Mesenchymal stem cell (in vitro differentiated cells and primary cell): Measurements from ENCODE around the gene PARP14.

Source experiments
- DNase-seq: peaks from one replicate; pipeline ENCODE4 v3.0.0-alpha.2; 2013
- H2AFZ ChIP-seq: one replicate; pipeline ENCODE4 v1.6.1; 2013; ENCODE audit warnings: low read depth, mild to moderate bottlenecking, control low read depth, inconsistent platforms, low read length, moderate library complexity
- H2AK5ac ChIP-seq: 2 replicates; pipeline ENCODE4 v1.6.1; 2013; ENCODE audit warnings: low read length, moderate library complexity, mild to moderate bottlenecking, inconsistent platforms; ENCODE audit not compliant: severe bottlenecking
- H2BK120ac ChIP-seq: one replicate; pipeline ENCODE4 v1.6.1; 2013; ENCODE audit warnings: low read depth, mild to moderate bottlenecking, inconsistent platforms, low read length, moderate library complexity
- H2BK12ac ChIP-seq, 2 experiments: one replicate each; pipeline ENCODE4 v1.6.1; 2013; ENCODE audit warnings: inconsistent platforms in 2 of 2, low read length in 2 of 2, mild to moderate bottlenecking in 2 of 2, moderate library complexity in 2 of 2, control low read depth in 1 of 2
- H2BK15ac ChIP-seq: one replicate; pipeline ENCODE4 v1.6.1; 2013; ENCODE audit warnings: mild to moderate bottlenecking, low read depth, inconsistent platforms; ENCODE audit not compliant: poor library complexity, severe bottlenecking
- H2BK5ac ChIP-seq: 2 replicates; pipeline ENCODE4 v1.6.1; 2013; ENCODE audit warnings: low read depth, mild to moderate bottlenecking, low read length, control low read depth, inconsistent platforms; ENCODE audit not compliant: poor library complexity, severe bottlenecking
- H3K14ac ChIP-seq, 2 experiments: one replicate each; pipeline ENCODE4 v1.6.1; 2013; ENCODE audit warnings: inconsistent platforms in 2 of 2, low read length in 2 of 2, control low read depth in 1 of 2, mild to moderate bottlenecking in 1 of 2, moderate library complexity in 1 of 2
- H3K18ac ChIP-seq, 2 experiments: one replicate each; pipeline ENCODE4 v1.6.1; 2013; ENCODE audit warnings: inconsistent platforms in 2 of 2, low read length in 2 of 2, control low read depth in 1 of 2, low read depth in 1 of 2, mild to moderate bottlenecking in 1 of 2
- H3K23ac ChIP-seq, 2 experiments: one replicate each; pipeline ENCODE4 v1.6.1; 2013; ENCODE audit warnings: inconsistent platforms in 2 of 2, low read length in 2 of 2, mild to moderate bottlenecking in 2 of 2, moderate library complexity in 2 of 2, control low read depth in 1 of 2
- H3K27ac ChIP-seq: 2 replicates; pipeline ENCODE4 v1.5.1; 2013; ENCODE audit warnings: mild to moderate bottlenecking, moderate library complexity, low read length, control low read depth, inconsistent platforms; ENCODE audit not compliant: poor library complexity, severe bottlenecking
- H3K27me3 ChIP-seq, 2 experiments: 2 replicates each; pipeline versions ENCODE4 v1.6.1 to v1.7.0; 2013; ENCODE audit warnings: low read length in 2 of 2, mild to moderate bottlenecking in 2 of 2, moderate library complexity in 2 of 2, control low read depth in 1 of 2, inconsistent platforms in 1 of 2; ENCODE audit not compliant: control insufficient read depth in 1 of 2, insufficient read depth in 1 of 2
- H3K36me3 ChIP-seq, 2 experiments: 2 replicates each; pipeline versions ENCODE4 v1.6.1 to v1.7.0; 2013; ENCODE audit warnings: low read length in 2 of 2, control low read depth in 1 of 2, inconsistent platforms in 1 of 2, low read depth in 1 of 2, mild to moderate bottlenecking in 1 of 2; ENCODE audit not compliant: insufficient read depth in 2 of 2, control insufficient read depth in 1 of 2
- H3K4ac ChIP-seq, 2 experiments: one replicate each; pipeline ENCODE4 v1.6.1; 2013; ENCODE audit warnings: inconsistent platforms in 2 of 2, low read length in 2 of 2, mild to moderate bottlenecking in 2 of 2, moderate library complexity in 2 of 2, control low read depth in 1 of 2, low read depth in 1 of 2
- H3K4me1 ChIP-seq: 2 replicates; pipeline ENCODE4 v1.6.1; 2013; ENCODE audit warnings: low read depth, low read length, control low read depth; ENCODE audit not compliant: control insufficient read depth, insufficient read depth
- H3K4me2 ChIP-seq: 2 replicates; pipeline ENCODE4 v1.6.1; 2013; ENCODE audit warnings: low read length, mild to moderate bottlenecking, inconsistent platforms; ENCODE audit not compliant: poor library complexity, severe bottlenecking
- H3K4me3 ChIP-seq, 2 experiments: 2 replicates each; pipeline versions ENCODE4 v1.5.1 to v1.7.0; 2013; ENCODE audit warnings: low read length in 2 of 2, mild to moderate bottlenecking in 2 of 2, control low read depth in 1 of 2, low read depth in 1 of 2; ENCODE audit not compliant: insufficient read depth in 1 of 2
- H3K79me1 ChIP-seq: replicated peaks from 2 replicates; pipeline ENCODE4 v1.6.1; 2013; ENCODE audit warnings: mild to moderate bottlenecking, control low read depth, low read length, inconsistent platforms; ENCODE audit not compliant: poor library complexity, severe bottlenecking
- H3K9ac ChIP-seq: 2 replicates; pipeline ENCODE4 v1.7.0; 2013; ENCODE audit warnings: mild to moderate bottlenecking, low read length, moderate library complexity
- H3K9me3 ChIP-seq: 2 replicates; pipeline ENCODE4 v1.7.0; 2013; ENCODE audit warnings: mild to moderate bottlenecking, low read length; ENCODE audit not compliant: control insufficient read depth
- H4K8ac ChIP-seq: one replicate; pipeline ENCODE4 v1.6.1; 2013; ENCODE audit warnings: inconsistent platforms, mild to moderate bottlenecking, low read length, moderate library complexity
- H4K91ac ChIP-seq: one replicate; pipeline ENCODE4 v1.6.1; 2013; ENCODE audit warnings: mild to moderate bottlenecking, low read length, inconsistent platforms
- WGBS: methylation state at CpG from one replicate; pipeline ENCODE4 v1.1.7; 2013; ENCODE audit warnings: mixed read lengths; 5-methylcytosine and 5-hydroxymethylcytosine counted together

The PARP14 gene

DNA sequence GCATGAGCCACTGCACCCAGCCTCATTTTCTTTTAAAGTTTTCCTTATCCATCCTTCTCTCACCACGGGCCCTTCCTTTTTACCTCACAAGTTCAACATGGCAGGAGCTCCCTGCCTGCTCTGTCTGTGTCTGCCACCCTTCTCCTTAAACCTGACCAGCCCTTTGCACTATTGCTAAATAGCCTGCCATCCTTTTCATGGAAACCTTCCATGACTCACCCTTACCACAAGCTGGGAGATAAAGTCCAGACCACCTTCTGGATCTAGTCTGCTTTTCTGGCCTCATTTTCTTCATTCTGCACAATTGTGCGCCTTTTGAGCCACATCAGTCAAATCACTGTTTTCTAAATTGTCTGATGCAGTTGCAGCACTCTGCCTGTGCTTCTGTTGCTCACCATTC, 8.9 kb downstream of the PARP14 start:
- no peaks in the 10 kb centered on the region for H3K27me3 ChIP-seq
- no peak overlapping the region for H3K4me2 ChIP-seq
- H3K4me3 ChIP-seq: no peak overlapping the region
- no peak overlapping the region for H3K18ac ChIP-seq
- no peak overlapping the region for H2AFZ ChIP-seq
- no peak overlapping the region for H3K23ac ChIP-seq
- peaks cover 13 to 41% of the 10 kb centered on the region in 2 experiments for H3K36me3 ChIP-seq
- DNase-seq: peak; percentile 84
- H3K9ac ChIP-seq: no peak overlapping the region
- H3K14ac ChIP-seq: no peak overlapping the region
- H3K27ac ChIP-seq: no peak overlapping the region
- no peak overlapping the region for H2BK15ac ChIP-seq
- H2BK120ac ChIP-seq: no peak overlapping the region
- peaks cover 1% of the 10 kb centered on the region for H3K79me1 ChIP-seq
- no peaks in the 10 kb centered on the region for H3K9me3 ChIP-seq
- no peak overlapping the region for H2AK5ac ChIP-seq
- H2BK5ac ChIP-seq: no peak overlapping the region
- no peak overlapping the region for H2BK12ac ChIP-seq
- H3K4ac ChIP-seq: no peak overlapping the region
- 60% methylated on average over 2 of the region's 2 CpGs for WGBS
- no peak overlapping the region for H4K91ac ChIP-seq
- H4K8ac ChIP-seq: no peak overlapping the region
- peaks cover 9% of the 10 kb centered on the region for H3K4me1 ChIP-seq

GRCh38 chr3:122690096-122690495, 9.5 kb downstream of the PARP14 start:
- Histone ChIP-seq H3K4me2 (no peak overlapping the region), H3K79me1 (no peaks in the 10 kb centered on the region), H3K14ac (no peak overlapping the region), H4K8ac (no peak overlapping the region), H2BK12ac (no peak overlapping the region), H2BK5ac (no peak overlapping the region), H2AK5ac (no peak overlapping the region), H3K4ac (no peak overlapping the region), H3K36me3 (peaks cover 16 to 43% of the 10 kb centered on the region in 2 experiments), H3K4me3 (no peak overlapping the region), H3K9me3 (no peaks in the 10 kb centered on the region), H2BK120ac (no peak overlapping the region), H3K4me1 (peaks cover 9% of the 10 kb centered on the region), H2BK15ac (no peak overlapping the region), H3K23ac (no peak overlapping the region), H3K18ac (no peak overlapping the region), H2AFZ (no peak overlapping the region), H3K9ac (no peak overlapping the region), H3K27me3 (no peaks in the 10 kb centered on the region), H3K27ac (no peak overlapping the region), H4K91ac (no peak overlapping the region)
- no CpG with 5 or more reads among the region's 1 CpG for WGBS
- DNase-seq: no peak

GRCh38 chr3:122691195-122691594, 10.6 kb downstream of the PARP14 start:
- Histone ChIP-seq H3K27me3 (no peaks in the 10 kb centered on the region), H3K9me3 (no peaks in the 10 kb centered on the region), H3K36me3 (peaks cover 14 to 44% of the 10 kb centered on the region in 2 experiments), H4K91ac (no peak overlapping the region), H2BK15ac (no peak overlapping the region), H3K4me2 (no peak overlapping the region), H2BK120ac (no peak overlapping the region), H3K23ac (no peak overlapping the region), H3K4ac (no peak overlapping the region), H3K27ac (peak overlapping the region; percentile 69), H2BK5ac (no peak overlapping the region), H3K4me1 (peaks cover 9% of the 10 kb centered on the region), H3K18ac (no peak overlapping the region), H2BK12ac (no peak overlapping the region), H2AK5ac (no peak overlapping the region), H3K4me3 (no peak overlapping the region), H2AFZ (no peak overlapping the region), H3K9ac (no peak overlapping the region), H3K79me1 (no peaks in the 10 kb centered on the region), H4K8ac (no peak overlapping the region), H3K14ac (no peak overlapping the region)
- WGBS: 73% methylated on average over 4 of the region's 4 CpGs
- DNase-seq: peak; percentile 71

DNA sequence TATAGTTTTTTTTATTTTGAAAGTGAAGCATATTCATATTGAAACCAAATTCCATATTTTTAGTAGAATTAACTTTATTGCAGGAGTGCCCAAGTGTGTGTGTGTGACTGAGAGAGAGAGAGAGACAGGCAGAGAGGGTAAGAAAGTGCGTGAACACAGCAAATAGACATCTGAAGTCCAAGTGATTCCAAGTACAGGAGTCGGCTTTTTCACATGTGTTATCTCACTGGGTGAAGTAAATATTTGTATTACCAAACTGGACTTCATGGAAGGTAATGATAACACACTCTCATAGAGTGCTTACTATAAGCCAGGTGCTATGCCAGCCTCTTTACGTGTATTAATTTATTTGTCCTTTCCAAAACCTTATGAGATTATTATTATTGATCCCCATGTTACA, 12.0 kb downstream of the PARP14 start:
- no peaks in the 10 kb centered on the region for H3K27me3 ChIP-seq
- no peak overlapping the region for H3K23ac ChIP-seq
- H3K9me3 ChIP-seq: no peaks in the 10 kb centered on the region
- no peak overlapping the region for H3K4ac ChIP-seq
- peaks cover 9% of the 10 kb centered on the region for H3K4me1 ChIP-seq
- no peak overlapping the region for H2AFZ ChIP-seq
- H3K18ac ChIP-seq: no peak overlapping the region
- H3K79me1 ChIP-seq: peaks cover 2% of the 10 kb centered on the region
- 100% methylated on average over 1 of the region's 3 CpGs for WGBS
- H3K14ac ChIP-seq: no peak overlapping the region
- H2BK5ac ChIP-seq: no peak overlapping the region
- H3K27ac ChIP-seq: no peak overlapping the region
- no peak overlapping the region for H2AK5ac ChIP-seq
- H3K36me3 ChIP-seq: peaks cover 3 to 56% of the 10 kb centered on the region in 2 experiments
- no peak overlapping the region for H2BK15ac ChIP-seq
- no peak overlapping the region for H2BK12ac ChIP-seq
- no peak overlapping the region for H3K4me2 ChIP-seq
- H4K91ac ChIP-seq: no peak overlapping the region
- H3K9ac ChIP-seq: no peak overlapping the region
- no peak overlapping the region for H3K4me3 ChIP-seq
- no peak overlapping the region for H2BK120ac ChIP-seq
- no peak overlapping the region for H4K8ac ChIP-seq
- no peak for DNase-seq
